HepG2 (cell line): ENCODE results near the gene KLB. TPM values are rescaled to one million over a fixed set of nuclear protein-coding genes. Genes with fewer than 3 reads are reported as not detected.

Source experiments
- ETV5 ChIP-seq: IDR thresholded peaks from 2 replicates; pipeline ENCODE4 v1.6.1; 2018; ENCODE audit warnings: missing biosample characterization, missing genetic modification reagents, inconsistent platforms, borderline replicate concordance
- ETV6 ChIP-seq: sonication (generic); formaldehyde crosslinking; conservative IDR thresholded peaks from 2 replicates; pipeline ENCODE4 v1.4.0; 2020; ENCODE audit warnings: missing genetic modification reagents
- HOXA3 ChIP-seq: sonication (generic); formaldehyde crosslinking; IDR thresholded peaks from 2 replicates; pipeline ENCODE4 v1.5.0; 2020; ENCODE audit warnings: missing genetic modification reagents
- KDM5A ChIP-seq: fragments of 200-600 bp; sonication (generic); IDR thresholded peaks from 2 replicates; pipeline ENCODE4 v1.7.0; 2018; ENCODE audit warnings: antibody characterized with exemption, mild to moderate bottlenecking, low read length, borderline replicate concordance
- MEIS1 ChIP-seq: sonication (generic); formaldehyde crosslinking; IDR thresholded peaks from 2 replicates; pipeline ENCODE4 v1.9.0; 2021; ENCODE audit warnings: mild to moderate bottlenecking, missing genetic modification reagents, moderate library complexity, borderline replicate concordance
- NR2C2 ChIP-seq: sonication (generic); formaldehyde crosslinking; IDR thresholded peaks from 2 replicates; pipeline ENCODE4 v1.4.0; 2020; ENCODE audit warnings: missing genetic modification reagents, mild to moderate bottlenecking, moderate library complexity, borderline replicate concordance
- NR2F1 ChIP-seq, 2 experiments: fragments of 450-650 bp in 1 of 2; formaldehyde crosslinking in 1 of 2; IDR thresholded peaks; 2 replicates each; pipeline versions ENCODE4 v1.5.0 to v1.6.1; 2016 to 2020; ENCODE audit warnings: mild to moderate bottlenecking in 1 of 2, missing compliant biosample characterization in 1 of 2, missing genetic modification reagents in 1 of 2, moderate library complexity in 1 of 2
- SRF ChIP-seq: IDR thresholded peaks from 2 replicates; pipeline ENCODE4 v1.6.1; 2011; ENCODE audit warnings: mild to moderate bottlenecking, low read depth, low read length, moderate library complexity
- TRIM24 ChIP-seq: sonication (generic); formaldehyde crosslinking; IDR thresholded peaks from 2 replicates; pipeline ENCODE4 v1.8.0; 2022; ENCODE audit warnings: mild to moderate bottlenecking, missing genetic modification reagents
- ZNF749 ChIP-seq: sonication (generic); formaldehyde crosslinking; IDR thresholded peaks from 2 replicates; pipeline ENCODE4 v1.8.0; 2022; ENCODE audit warnings: mild to moderate bottlenecking, missing genetic modification reagents, moderate library complexity, borderline replicate concordance
- ZNF782 ChIP-seq: sonication (generic); formaldehyde crosslinking; IDR thresholded peaks from 2 replicates; pipeline ENCODE4 v1.4.0; 2020; ENCODE audit warnings: missing genetic modification reagents, mild to moderate bottlenecking, borderline replicate concordance
- ZNF839 ChIP-seq: sonication (generic); formaldehyde crosslinking; IDR thresholded peaks from 2 replicates; pipeline ENCODE4 v1.4.0; 2020; ENCODE audit warnings: missing genetic modification reagents, mild to moderate bottlenecking, borderline replicate concordance
- polyA plus RNA-seq, 8 experiments: library from polyadenylated mRNA; depleted of rRNA in 3 of 8; stranded (reverse) in 7 of 8; unstranded in 1 of 8; fragments of >200 nt; fragmentation: Illumina TruSeq in 4 of 8; extraction: Trizol in 4 of 8; gene quantifications; 2 replicates each; pipeline versions ENCODE4 v1.2.1 to v1.2.3, GENCODE V29; 2011 to 2016; ENCODE audit warnings: low read depth in 4 of 8, missing spikeins in 1 of 8, mixed read lengths in 1 of 8; ENCODE audit not compliant: insufficient read depth in 1 of 8
- total RNA-seq, 5 experiments: library from RNA; depleted of rRNA; stranded (reverse); fragments of >200 nt; fragmentation: Illumina TruSeq; extraction: Trizol; gene quantifications; 2 replicates each; pipeline ENCODE4 v1.2.3, GENCODE V29; 2016; ENCODE audit warnings: low read depth in 1 of 5
- TF ChIP-seq, protein P1 (sequence below): sonication (generic); formaldehyde crosslinking; IDR thresholded peaks from 2 replicates; pipeline ENCODE4 v1.5.1; 2020; ENCODE audit warnings: missing genetic modification reagents, mild to moderate bottlenecking, borderline replicate concordance
- TF ChIP-seq, protein P2 (sequence below): sonication (generic); formaldehyde crosslinking; IDR thresholded peaks from 2 replicates; pipeline ENCODE4 v1.5.0; 2020; ENCODE audit warnings: missing genetic modification reagents
- TF ChIP-seq, protein P3 (sequence below): IDR thresholded peaks from 2 replicates; pipeline ENCODE4 v1.6.1; 2016; ENCODE audit warnings: mild to moderate bottlenecking, missing biosample characterization, missing genetic modification reagents
- TF ChIP-seq, protein P4 (sequence below), 2 experiments: fragments of 450-650 bp in 1 of 2; sonication (generic) in 1 of 2; formaldehyde crosslinking in 1 of 2; IDR thresholded peaks; 2 replicates each; pipeline versions ENCODE4 v1.6.1 to v1.8.0; 2016 to 2022; ENCODE audit warnings: antibody characterized with exemption in 1 of 2, mild to moderate bottlenecking in 1 of 2, missing genetic modification reagents in 1 of 2

Gene KLB
- total and polyA plus RNA-seq, 2 of the 13 experiments (the other 11 are each of a cell fraction or from before 2014, with no cell fraction given), result 25.3 to 82.0 TPM

DNA sequence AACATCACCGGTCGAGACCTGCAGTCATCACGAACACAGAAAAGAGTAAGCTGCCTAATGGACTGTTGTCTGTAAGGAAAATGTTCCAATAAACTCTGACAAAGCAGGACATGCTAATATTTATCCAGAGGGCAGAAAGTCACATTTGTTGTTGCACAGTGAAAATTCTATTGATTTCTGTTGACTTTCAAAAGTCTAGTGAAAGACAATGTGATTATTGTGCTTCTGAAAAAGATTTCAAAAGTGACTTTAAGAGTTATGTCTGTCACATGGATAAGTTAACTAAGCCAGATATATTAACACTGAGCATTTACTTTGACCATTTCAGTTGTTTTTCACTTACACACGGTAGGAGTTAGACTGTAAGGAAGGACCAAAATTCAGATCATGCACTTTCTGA lies 31.3 kb upstream of the KLB start (continued):
- TF ChIP-seq, protein P1, sequence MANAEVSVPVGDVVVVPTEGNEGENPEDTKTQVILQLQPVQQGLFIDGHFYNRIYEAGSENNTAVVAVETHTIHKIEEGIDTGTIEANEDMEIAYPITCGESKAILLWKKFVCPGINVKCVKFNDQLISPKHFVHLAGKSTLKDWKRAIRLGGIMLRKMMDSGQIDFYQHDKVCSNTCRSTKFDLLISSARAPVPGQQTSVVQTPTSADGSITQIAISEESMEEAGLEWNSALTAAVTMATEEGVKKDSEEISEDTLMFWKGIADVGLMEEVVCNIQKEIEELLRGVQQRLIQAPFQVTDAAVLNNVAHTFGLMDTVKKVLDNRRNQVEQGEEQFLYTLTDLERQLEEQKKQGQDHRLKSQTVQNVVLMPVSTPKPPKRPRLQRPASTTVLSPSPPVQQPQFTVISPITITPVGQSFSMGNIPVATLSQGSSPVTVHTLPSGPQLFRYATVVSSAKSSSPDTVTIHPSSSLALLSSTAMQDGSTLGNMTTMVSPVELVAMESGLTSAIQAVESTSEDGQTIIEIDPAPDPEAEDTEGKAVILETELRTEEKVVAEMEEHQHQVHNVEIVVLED, result no peak; the same call in 1 of the 2 replicates
- TF ChIP-seq HOXA3, result no peak
- peak; percentile 48 to 65; a peak in 3 of 4 replicates for TF ChIP-seq NR2F1 (CRISPR knock-in tag; IDR thresholded peaks at IDR 0.05)
- no peak for TF ChIP-seq TRIM24 (CRISPR knock-in tag)
- TF ChIP-seq, protein P2, sequence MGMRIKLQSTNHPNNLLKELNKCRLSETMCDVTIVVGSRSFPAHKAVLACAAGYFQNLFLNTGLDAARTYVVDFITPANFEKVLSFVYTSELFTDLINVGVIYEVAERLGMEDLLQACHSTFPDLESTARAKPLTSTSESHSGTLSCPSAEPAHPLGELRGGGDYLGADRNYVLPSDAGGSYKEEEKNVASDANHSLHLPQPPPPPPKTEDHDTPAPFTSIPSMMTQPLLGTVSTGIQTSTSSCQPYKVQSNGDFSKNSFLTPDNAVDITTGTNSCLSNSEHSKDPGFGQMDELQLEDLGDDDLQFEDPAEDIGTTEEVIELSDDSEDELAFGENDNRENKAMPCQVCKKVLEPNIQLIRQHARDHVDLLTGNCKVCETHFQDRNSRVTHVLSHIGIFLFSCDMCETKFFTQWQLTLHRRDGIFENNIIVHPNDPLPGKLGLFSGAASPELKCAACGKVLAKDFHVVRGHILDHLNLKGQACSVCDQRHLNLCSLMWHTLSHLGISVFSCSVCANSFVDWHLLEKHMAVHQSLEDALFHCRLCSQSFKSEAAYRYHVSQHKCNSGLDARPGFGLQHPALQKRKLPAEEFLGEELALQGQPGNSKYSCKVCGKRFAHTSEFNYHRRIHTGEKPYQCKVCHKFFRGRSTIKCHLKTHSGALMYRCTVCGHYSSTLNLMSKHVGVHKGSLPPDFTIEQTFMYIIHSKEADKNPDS, result no peak
- TF ChIP-seq KDM5A, result no peak
- TF ChIP-seq, protein P3, sequence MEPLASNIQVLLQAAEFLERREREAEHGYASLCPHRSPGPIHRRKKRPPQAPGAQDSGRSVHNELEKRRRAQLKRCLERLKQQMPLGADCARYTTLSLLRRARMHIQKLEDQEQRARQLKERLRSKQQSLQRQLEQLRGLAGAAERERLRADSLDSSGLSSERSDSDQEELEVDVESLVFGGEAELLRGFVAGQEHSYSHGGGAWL (CRISPR knock-in tag), result no peak
- TF ChIP-seq SRF, result no peak
- no peak for TF ChIP-seq MEIS1 (CRISPR knock-in tag)
- no peak for TF ChIP-seq ZNF749
- no peak for TF ChIP-seq ZNF782 (CRISPR knock-in tag)
- TF ChIP-seq ETV6 (CRISPR knock-in tag), result no peak
- TF ChIP-seq ETV5, result no peak; the same call in 1 of the 2 replicates
- no peak for TF ChIP-seq ZNF839 (CRISPR knock-in tag)
- TF ChIP-seq, protein P4, sequence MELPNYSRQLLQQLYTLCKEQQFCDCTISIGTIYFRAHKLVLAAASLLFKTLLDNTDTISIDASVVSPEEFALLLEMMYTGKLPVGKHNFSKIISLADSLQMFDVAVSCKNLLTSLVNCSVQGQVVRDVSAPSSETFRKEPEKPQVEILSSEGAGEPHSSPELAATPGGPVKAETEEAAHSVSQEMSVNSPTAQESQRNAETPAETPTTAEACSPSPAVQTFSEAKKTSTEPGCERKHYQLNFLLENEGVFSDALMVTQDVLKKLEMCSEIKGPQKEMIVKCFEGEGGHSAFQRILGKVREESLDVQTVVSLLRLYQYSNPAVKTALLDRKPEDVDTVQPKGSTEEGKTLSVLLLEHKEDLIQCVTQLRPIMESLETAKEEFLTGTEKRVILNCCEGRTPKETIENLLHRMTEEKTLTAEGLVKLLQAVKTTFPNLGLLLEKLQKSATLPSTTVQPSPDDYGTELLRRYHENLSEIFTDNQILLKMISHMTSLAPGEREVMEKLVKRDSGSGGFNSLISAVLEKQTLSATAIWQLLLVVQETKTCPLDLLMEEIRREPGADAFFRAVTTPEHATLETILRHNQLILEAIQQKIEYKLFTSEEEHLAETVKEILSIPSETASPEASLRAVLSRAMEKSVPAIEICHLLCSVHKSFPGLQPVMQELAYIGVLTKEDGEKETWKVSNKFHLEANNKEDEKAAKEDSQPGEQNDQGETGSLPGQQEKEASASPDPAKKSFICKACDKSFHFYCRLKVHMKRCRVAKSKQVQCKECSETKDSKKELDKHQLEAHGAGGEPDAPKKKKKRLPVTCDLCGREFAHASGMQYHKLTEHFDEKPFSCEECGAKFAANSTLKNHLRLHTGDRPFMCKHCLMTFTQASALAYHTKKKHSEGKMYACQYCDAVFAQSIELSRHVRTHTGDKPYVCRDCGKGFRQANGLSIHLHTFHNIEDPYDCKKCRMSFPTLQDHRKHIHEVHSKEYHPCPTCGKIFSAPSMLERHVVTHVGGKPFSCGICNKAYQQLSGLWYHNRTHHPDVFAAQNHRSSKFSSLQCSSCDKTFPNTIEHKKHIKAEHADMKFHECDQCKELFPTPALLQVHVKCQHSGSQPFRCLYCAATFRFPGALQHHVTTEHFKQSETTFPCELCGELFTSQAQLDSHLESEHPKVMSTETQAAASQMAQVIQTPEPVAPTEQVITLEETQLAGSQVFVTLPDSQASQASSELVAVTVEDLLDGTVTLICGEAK (IDR thresholded peaks at IDR 0.05), result no peak
- TF ChIP-seq, protein P4 (CRISPR knock-in tag; IDR thresholded peaks at IDR 0.05), result no peak
- no peak for TF ChIP-seq NR2C2
